Dermis microvascular lymphatic vessel endothelial cell (primary cell): ENCODE results near the gene NAXD. TPM values are rescaled to one million over a fixed set of nuclear protein-coding genes. Genes with fewer than 3 reads are reported as not detected.
"Not testable (repeated sequence)": the region's sequence is repeated elsewhere in the genome, so short reads cannot be mapped to it uniquely, and the experiment has no call there.

Experiments used
- DNase-seq, 2 donors: peaks; one replicate each; pipeline versions ENCODE4 v3.0.0 to v3.0.0-alpha.2; 2010; ENCODE audit warnings: low read depth in 2 of 2
- total RNA-seq: library from RNA; depleted of rRNA; stranded (reverse); fragments of >200 nt; gene quantifications from 2 replicates; pipeline ENCODE4 v1.2.1, GENCODE V29; 2014

NAXD gene
- total RNA-seq, 1 donor from 2014 or later, result 13.7 TPM

DNA sequence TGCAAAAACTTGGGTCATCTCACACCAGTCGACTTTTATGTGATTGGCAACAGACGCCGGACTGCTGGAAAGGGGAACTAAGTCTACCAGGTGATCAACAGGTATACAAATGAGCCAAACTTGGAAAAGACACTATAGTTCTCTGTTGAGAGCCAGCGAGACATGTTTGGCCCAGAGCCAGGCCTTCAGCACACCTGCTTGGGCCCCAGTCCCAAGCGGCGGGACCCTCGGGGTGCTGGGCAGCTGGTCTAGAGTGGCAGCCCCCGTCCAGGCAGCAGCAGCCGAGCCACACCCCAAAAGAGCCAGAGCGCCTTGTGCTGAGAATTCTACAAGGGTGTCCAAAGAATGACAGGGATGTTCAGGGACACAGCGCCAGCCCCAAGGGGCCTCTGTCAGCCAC, 28.0 kb downstream of the NAXD start:
- DNase-seq, result no peak

DNA sequence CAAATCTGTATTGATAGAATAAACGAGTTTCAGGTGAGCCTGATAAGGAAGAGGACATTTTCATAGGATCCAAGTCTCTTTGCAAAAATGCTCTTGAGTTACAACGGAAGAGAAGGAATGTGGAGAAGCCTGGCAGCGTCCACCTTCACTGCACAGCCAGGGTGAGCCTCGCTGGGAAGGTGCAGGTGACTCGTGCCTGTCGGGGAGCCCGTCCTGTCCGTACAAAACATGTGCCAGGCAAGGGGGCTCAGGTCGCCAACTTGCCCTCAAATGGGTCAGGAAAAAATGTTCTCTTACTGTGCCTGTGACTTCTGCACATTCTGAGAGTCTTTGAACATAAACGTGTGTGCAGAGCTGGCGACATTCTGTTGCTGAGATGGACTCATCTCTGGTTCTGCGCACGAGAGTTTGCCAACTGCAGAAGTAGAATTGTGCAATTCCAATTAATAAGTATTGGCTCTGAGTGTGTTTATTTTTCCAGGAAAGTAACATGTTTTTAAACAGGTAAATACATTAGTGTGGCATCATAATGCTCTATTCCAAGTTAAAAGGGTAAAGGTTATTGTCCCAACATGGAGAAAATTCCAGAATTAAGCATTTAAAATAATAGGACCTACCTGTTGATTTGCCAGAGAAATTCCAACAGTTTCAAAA, 28.6 kb downstream of the NAXD start:
- no peak for DNase-seq

DNA sequence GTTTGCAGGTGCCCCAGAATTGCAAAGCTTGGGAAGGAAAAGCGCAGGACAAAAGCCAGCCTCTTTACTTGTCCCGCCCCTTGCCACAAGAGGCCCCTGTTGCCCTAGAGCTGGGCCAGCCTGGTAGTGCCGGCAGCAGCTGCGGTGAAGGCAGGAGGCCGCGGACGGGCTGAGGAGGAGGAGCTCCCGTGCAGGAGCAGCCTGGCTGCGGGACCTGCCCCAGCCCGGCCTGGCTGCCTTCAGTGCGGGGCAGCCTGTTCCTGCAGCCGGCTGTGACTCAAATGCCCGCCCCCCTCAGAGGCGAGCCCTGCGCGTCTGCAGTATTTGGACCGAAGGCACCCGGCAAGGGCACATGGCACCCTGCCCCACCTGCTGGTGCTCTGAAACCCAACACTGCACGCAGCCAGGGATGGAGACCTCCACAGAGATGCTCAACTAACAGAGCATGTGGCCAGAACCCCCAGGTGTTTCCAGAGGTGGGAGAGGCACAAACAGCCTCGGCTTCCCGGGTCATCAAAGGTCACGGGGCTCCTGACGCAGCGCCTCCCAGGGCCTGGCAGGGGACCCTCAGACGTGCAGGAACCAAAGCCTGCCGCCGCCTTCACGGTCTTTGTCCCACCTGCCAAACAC, 29.7 kb downstream of the NAXD start:
- peak in 1 of 2 donors; percentile 45 for DNase-seq

DNA sequence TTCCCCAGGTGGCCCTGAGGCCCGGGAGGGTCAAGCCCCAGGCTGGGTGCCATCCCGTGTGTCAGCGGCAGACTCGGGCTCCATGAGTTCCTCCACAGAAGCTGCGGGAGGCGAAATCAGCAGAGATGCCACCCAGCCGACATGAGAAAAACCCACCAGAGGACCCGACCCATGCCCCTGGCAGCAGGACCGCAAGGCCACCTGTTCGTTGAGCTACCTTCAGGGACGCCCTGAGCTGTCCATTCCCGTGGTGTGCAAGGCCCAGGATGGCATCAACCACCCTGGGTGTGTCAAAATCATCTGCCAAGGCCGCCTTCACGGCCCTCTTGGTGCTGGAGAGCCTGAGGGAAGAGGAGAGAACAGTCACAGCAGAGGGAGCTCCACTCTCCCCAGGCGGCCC, 30.4 kb downstream of the NAXD start:
- no peak for DNase-seq

DNA sequence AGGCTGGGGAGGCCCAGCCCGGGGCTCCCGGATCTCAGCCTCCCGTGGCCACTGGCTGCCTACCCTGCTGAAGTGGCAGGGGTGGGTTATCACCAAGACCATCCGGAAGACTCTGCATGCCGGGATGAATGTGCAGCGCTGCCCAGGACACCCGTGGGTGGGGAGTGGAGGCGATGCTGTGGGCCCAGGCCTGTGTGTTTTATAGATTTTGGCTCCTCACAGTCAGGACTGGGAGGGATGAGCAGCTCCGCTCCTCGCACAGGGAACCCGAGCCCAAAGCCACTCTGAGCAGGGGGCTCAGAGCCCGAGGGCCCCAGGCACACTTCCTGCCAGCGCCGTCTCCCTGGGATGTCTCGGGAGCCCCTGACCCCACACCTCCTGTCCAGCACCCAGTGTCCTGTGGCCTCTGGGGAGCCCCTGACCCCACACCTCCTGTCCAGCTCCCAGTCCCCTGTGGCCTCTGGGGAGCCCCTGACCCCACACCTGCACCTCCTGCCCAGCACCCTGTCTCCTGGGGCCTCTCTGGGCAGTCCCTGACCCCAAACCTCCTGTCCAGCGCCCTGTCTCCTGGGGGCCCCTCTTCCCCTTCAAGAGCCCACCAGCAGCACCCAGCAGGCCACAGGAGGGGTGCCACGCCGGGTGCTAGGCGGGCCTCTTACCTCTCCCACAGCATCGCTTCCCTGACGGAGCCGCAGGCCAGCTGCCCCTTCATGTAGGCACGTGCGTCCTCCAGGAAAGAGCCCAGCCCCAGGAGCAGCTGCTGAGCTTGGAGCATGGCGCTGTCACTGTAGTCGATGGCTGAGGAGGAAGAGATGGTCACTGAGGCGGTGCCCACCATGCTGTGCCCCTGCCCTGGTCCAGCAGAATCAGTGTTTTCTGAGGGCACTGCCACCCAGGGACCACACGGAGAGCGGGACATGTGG, 31.4 kb downstream of the NAXD start:
- DNase-seq, result no peak

DNA sequence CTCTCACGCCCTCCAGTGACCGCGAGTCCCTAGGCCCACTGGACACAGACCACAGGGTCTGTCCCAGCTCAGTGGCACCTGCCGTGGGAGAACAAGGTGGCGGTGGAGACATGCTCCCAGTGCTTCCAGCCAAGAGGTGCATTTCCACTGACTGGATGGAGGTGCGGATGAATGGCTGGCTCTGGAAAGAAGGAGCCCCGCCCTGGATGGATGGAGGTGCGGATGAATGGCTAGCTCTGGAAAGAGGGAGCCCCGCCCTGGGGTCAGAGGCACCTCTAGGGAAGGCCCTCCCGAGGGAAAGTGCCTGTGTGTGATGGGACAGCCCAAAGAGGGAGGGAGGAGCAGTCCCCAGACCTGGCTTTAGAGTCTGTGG, 32.0 kb downstream of the NAXD start:
- no peak for DNase-seq

DNA sequence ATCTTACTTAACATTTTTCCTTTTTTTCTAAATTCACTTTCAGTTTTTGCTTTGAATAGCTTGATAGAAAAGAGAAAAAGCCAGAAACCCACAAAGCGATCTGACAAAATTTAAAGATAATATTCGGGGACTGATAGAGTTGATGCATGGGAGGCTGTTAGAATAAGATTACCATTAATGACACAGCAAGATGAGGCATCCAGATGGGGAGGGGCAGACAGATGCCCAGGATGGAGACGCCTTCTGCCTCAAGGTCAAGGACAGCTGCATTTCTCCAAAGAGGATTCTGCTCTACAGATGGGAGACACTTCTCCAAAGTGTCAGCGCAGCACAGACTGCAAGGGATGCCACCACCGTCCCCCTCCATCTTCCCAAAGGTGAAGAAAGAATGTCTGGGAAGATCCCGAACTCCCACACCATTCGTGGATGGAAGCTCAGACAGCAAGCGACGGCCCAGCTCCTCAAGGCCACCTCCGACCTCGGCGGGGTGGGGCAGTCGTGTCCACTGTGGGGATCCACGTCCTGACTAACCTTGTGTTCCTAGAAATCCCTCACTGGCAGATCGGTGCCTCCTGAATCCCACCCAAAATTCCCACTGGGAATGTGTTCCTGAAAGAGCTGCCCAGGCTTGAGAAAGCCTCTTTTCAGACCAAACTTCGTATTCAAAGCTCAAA, 32.9 kb downstream of the NAXD start:
- no peak for DNase-seq

DNA sequence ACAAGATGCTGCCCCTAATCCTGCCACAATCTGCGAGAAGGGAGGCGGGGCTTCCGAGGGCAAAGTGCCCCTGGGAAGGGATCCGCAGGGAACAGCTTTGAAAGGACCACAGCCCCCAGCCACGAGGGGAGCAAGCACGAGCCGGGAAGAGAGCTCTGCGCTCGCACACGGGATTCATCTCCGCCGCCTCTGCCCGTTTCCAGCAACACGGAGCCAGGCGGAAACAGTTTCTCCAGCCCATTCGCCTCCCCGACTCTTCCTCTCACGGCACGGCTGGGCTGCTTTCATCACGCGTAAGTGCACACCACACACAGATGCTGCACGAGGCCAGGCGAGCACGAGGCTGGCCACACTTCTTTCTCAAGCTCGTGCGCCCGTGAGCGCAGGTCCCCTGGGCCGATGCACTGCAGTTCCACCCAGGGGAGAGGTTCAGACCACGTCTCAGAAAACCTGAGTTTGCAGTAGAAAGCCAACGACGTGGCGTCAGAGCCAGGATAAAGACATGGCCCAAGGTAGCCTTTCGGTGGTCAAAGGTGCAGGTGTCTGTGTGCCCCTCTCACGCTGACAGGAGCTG, 33.6 kb downstream of the NAXD start:
- DNase-seq, result no peak

DNA sequence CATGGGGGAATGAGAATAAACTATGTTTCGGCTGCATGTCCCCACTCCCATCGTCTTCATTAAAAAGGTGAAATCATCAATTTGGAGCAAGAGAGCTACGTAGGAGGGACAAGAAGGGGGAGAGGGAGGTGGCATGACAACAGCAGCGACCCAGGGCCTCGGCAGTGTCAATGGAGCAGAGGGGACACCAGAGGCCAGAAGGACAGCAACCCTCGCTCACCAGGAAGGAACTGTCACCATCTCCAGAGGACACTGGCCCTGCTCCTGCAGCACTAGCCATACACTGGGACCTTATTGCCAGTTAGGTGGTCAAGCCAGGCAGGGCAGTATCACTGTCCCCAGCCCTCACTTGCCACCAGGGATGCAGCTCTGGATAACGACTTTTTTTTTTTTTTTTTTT, 34.2 kb downstream of the NAXD start:
- DNase-seq, result no peak

DNA sequence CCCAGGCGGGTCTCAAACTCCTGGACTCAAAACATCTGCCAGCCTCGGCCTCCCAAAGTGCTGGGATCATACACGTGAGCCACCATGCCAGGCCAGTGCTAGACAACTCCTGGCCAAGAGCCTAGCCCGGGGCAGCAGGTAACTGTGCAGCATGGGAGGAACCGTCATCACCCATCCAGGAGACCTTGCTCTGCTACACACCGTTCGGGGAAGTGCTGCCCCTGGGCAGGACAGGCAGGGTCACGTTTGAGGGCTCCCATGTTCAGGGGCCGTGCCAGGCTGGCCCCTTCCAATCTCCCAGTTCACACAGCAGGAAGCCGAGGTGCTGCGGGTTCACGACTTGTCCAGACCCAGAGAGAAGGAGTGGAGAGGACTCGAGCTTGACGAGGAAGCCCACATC, 35.1 kb downstream of the NAXD start:
- no peak for DNase-seq

DNA sequence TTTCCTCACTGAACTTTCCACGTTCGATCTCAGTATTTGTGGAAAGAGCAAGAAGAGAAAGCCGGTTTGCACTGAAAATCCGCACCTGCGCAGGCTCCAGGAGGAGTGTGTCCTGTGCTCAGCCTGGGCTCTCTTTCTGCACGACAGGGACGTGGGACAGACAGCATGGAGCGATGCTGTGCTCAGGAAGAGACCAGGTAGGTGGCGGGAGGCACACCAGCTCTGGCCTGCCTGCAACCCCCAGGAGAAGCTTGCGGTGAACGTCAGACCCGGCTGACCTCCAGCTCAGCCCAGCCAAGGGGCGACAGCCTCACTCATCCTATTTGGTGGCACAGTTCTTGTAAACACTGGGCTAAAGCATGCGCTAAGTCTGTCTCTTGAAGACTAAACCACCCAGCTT, 35.9 kb downstream of the NAXD start:
- no peak for DNase-seq

DNA sequence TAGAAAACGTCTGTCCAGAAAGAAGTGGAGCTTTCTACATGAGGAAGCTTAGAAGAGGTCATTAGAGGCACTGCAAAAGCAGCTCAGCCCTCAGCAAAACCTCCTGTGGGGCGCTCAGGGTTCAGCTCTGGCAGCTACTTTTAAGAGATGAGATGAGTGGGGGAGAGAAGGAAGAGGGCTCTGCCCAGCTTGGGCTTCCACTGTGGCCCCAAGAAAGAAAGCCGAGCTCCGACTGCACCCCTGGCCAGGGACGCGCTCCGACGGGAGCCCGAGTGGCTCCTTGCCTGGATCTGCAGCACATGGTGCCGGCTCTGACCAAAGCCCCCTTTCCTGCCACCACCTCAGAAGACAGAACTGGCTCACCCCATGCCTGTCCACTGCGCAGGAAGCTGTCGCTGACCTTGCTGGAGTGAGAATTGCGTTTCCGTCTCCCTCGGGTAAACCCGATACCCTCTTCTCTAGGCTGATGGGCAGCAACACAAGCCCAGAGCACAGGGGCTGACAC, 36.4 kb downstream of the NAXD start:
- no peak for DNase-seq

DNA sequence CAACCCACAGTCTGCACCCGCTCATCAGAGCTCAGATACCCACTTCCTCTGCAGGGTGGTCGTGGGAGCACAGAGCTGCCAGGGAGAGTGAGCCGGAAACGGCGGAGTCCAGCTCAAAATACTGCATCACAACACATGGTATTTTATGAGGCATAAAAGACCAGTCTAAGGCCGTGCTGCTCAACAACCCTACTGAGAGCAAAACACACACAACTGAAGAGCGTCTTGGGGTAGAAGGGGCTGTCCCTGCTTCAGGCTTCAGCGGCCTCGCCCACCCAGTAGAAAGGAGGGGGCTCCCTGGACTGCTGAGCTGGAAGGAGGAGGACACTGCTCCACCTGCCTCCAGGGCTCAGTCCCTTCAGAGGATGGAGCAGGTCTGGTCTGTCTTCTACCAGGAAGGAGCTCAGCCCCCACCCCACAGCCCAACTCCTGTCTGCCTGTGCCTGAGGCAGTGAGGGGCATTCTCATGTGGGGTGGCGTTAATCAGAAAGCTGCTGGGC, 36.9 kb downstream of the NAXD start:
- no peak for DNase-seq

DNA sequence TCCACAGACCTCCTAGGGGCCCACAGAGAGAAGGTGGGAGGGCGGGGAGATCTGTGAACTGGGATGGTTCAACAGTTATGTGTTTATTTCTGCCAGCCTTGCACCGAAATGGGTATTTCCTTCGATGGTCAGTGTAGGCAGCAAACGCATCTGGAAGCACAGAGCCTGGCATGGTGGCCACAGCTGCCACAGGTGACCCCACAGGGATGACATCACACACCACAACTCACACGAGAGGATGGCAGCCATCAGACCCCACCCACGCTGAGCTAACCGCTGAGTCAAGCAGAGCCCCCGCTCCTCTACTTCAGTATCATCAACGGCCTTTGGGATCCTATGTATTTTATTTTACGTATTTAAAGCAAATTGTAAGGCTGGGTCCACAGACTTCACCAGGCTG, 37.4 kb downstream of the NAXD start:
- no peak for DNase-seq

DNA sequence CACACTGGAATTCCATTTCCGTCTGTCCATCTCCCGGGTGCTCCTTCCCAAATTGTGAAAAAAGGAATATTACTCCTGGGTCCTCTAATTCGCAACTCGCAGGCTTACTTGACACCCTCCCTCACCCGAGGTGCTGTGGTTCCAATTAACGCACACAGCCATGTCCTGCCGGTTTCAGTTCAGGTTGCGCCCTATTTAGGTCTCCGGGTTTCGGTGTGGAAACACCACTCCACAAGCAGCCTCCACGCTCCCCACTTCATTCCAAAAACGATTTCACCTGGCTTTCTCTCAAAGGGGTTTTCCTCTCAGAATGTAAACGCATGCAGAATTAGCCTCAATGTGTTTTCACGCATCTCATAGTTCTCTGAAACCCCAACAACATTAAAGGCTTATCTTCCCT, 37.9 kb downstream of the NAXD start:
- no peak for DNase-seq

DNA sequence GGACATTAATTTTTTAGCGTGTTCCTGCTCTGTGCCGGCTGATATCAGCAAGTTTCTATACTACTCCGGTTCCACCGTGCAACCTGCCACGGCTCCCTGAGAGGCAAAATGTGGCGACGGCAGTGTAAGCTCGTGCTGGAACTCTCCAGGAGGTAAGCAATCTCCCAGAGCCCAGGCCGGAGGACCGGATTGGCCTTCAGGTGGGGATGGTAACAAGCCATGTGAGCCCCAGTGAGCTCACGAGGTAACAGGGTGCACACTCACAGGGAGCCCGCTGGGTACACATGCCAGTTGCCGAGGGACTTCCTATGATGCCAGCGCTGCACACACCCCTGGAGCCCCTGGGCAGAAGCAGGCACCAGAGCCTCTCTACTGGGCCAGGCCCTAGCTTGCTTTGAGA, 38.5 kb downstream of the NAXD start:
- no peak for DNase-seq

DNA sequence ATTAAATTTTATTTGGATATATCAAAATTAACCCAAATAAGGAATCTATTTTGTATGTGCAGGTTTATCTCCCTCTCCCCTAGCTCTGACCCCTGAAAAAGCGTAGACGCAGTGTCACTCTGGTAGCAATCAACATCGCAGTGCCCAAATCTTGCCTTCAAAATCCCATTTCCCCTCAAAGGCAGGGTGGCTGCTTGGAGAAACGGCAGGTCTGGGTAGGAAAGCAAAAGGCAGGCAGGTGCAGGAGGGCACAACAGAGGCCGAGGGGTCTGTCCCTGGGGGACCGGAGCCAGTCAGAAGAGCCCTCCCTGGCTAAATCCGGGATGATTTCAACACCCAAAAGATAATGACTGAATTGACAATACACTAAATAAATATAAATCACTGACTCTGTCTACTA, 41.9 kb downstream of the NAXD start:
- DNase-seq, result no peak

DNA sequence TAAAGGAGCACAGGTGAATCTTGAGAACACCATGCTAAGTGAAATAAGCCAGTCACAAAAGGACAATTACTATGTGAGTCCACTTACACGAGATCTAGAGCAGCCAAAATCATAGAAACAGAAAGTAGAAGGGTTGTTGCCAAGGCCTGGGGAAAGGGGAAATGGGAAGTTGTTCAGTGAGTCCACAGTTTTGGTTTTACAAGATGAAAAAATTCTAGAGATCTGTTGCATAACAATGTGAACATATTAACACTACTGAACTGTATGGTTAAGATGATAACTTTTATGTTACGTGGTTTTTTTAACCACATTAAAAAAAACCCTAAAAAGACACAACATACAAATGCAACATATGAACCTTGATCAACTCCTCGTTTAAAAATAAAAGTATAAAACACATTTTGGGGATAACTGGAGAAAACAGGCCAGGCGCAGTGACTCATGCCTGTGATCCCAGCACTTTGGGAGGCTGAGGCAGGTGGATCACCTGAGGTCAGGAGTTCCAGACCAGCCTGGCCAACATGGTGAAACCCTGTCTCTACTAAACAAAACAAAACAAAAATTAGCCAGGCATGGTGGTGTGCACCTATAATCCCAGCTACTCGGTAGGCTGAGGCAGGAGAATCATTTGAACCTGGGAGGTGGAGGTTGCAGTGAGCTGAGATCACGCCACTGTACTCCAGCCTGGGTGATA, 43.0 kb downstream of the NAXD start:
- DNase-seq, result not testable (repeated sequence)

DNA sequence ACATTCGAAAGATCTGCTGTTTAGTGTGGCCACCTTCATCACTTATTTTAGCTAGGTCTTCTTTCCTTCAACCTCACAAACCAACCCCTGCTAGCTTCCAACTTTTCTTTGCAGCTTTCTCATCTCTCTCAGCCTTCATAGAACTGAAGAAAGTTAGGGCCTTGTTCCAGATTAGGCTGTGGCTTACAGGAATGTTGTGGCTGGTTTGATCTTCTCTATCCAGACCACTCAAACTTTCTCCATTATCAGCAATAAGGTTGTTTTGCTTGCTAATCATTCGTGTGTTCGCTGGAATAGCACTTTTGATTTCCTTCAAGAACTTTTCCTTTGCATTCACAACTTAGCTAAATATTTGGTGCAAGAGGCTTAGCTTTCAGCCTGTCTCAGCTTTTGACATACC, 45.9 kb downstream of the NAXD start:
- DNase-seq, result no peak

DNA sequence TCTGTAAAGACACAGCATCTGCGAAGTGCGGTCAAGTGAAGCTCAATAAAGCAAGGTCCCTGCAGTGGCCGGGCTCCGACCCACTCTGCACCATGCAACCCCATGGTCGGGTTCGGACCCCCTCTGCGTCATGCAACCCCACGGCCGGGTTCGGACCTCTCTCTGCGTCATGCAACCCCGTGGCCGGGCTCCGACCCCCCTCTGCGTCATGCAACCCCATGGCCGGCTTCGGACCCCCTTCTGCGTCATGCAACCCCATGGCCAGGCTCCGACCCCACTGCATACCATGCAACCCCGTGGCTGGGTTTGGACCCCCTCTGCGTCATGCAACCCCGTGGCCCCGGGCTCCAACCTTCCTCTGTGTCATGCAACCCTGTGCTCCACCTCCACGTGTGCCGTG, 46.7 kb downstream of the NAXD start:
- no peak for DNase-seq
